A673 (cell line): ENCODE measurements around the gene STUM. TPM values are rescaled to one million over a fixed set of nuclear protein-coding genes. Genes with fewer than 3 reads are reported as not detected.

Source experiments
- BruUV-seq: library from RNA; stranded (reverse); fragments of 400-500 nt; replicated peaks from 2 replicates; lab custom pipeline; 2021; lab: Mats Ljungman, UMichigan
- CTCF ChIA-PET: fragments of 300-600 bp; sonication (Branson Sonifier 250); formaldehyde crosslinking; loops from one replicate; lab custom pipeline; 2022; ENCODE audit warnings: antibody characterized with exemption; lab: Charles Lee
- POLR2A ChIA-PET: fragments of 300-600 bp; sonication (Branson Sonifier 250); formaldehyde crosslinking; loops from one replicate; lab custom pipeline; 2022; ENCODE audit warnings: antibody characterized with exemption; ENCODE audit not compliant: low non-redundant PET; lab: Charles Lee
- DNase-seq: peaks from one replicate; pipeline ENCODE4 v3.0.0-alpha.2; 2015; ENCODE audit warnings: low spot score
- H3K27ac ChIP-seq: fragments of 200-600 bp; sonication (generic); 2 replicates; pipeline ENCODE4 v1.5.1; 2016; ENCODE audit warnings: mixed run types, low read depth, mild to moderate bottlenecking, mixed read lengths, antibody characterized with exemption, low read length; ENCODE audit not compliant: poor library complexity, severe bottlenecking
- H3K27me3 ChIP-seq: fragments of 200-600 bp; sonication (generic); replicated peaks from 2 replicates; pipeline ENCODE4 v1.6.1; 2017; ENCODE audit warnings: mixed run types, low read depth, mild to moderate bottlenecking, mixed read lengths, antibody characterized with exemption, low read length; ENCODE audit not compliant: insufficient read depth, poor library complexity
- H3K36me3 ChIP-seq: fragments of 200-600 bp; sonication (generic); 2 replicates; pipeline ENCODE4 v1.6.1; 2016; ENCODE audit warnings: mixed run types, mild to moderate bottlenecking, mixed read lengths, antibody characterized with exemption, low read length; ENCODE audit not compliant: insufficient read depth, poor library complexity, severe bottlenecking
- H3K4me1 ChIP-seq: fragments of 200-600 bp; sonication (generic); 2 replicates; pipeline ENCODE4 v1.6.1; 2017; ENCODE audit warnings: mixed run types, mild to moderate bottlenecking, mixed read lengths, antibody characterized with exemption, low read length; ENCODE audit not compliant: insufficient read depth, poor library complexity, severe bottlenecking
- H3K4me3 ChIP-seq: fragments of 200-600 bp; sonication (generic); 2 replicates; pipeline ENCODE4 v1.5.1; 2016; ENCODE audit warnings: low read depth, mixed run types, mild to moderate bottlenecking, mixed read lengths, low read length; ENCODE audit not compliant: poor library complexity, severe bottlenecking
- H3K9me3 ChIP-seq: fragments of 200-600 bp; sonication (generic); 2 replicates; pipeline ENCODE4 v1.6.1; 2016; ENCODE audit warnings: mixed run types, low read depth, mild to moderate bottlenecking, mixed read lengths, antibody characterized with exemption, low read length; ENCODE audit not compliant: poor library complexity, severe bottlenecking
- EZH2 ChIP-seq: fragments of 200-600 bp; sonication (generic); IDR thresholded peaks from 2 replicates; pipeline ENCODE4 v1.6.1; 2017; ENCODE audit warnings: borderline replicate concordance, low read depth, mild to moderate bottlenecking, mixed read lengths, antibody characterized with exemption, low read length; ENCODE audit not compliant: poor library complexity, severe bottlenecking
- intact Hi-C: fragments of 100-400 bp; cut with micrococcal nuclease; formaldehyde crosslinking; loops from one replicate; pipeline ENCODE4 v1.10.0; 2022; ENCODE audit not compliant: unreplicated experiment
- total RNA-seq: library from RNA; stranded (reverse); gene quantifications from 2 replicates; pipeline ENCODE4 v1.2.3, GENCODE V29; 2021
- TF ChIP-seq, protein P1 (sequence below): fragments of 300-800, 200-600 bp; sonication (generic); conservative IDR thresholded peaks from 2 replicates; pipeline ENCODE4 v1.5.1; 2017; ENCODE audit warnings: low read depth, mild to moderate bottlenecking, antibody characterized with exemption, low read length, moderate library complexity, mixed read lengths

Gene STUM
- total RNA-seq, 1 experiment from 2014 or later = 0.54 TPM

DNA sequence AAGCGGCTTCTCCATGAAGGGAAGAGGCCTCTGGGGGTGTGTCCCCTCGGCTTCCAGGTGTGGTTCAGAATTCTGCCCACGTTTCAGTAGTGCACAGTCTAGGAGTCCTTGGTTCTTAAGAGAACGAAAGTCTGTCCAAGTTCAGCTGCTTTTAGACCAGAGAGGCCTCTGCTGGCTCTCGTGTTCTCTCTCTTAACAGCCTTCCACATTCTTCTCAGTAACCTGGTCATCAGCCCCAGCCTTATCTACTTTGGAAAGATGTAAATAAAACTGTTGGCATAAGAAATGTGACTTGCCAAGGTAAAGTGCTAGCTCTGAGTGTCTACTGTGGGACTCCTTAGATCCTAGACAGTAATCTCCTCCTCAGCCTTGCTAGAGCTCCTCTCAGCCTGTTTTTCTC, 15.3 kb upstream of the STUM start:
- H3K27ac ChIP-seq = no peak overlapping the region
- H3K9me3 ChIP-seq = no peaks in the 10 kb centered on the region
- ChIA-PET POLR2A (no interaction called here), CTCF (no interaction called here)
- H3K36me3 ChIP-seq = no peaks in the 10 kb centered on the region
- TF ChIP-seq, protein P1, sequence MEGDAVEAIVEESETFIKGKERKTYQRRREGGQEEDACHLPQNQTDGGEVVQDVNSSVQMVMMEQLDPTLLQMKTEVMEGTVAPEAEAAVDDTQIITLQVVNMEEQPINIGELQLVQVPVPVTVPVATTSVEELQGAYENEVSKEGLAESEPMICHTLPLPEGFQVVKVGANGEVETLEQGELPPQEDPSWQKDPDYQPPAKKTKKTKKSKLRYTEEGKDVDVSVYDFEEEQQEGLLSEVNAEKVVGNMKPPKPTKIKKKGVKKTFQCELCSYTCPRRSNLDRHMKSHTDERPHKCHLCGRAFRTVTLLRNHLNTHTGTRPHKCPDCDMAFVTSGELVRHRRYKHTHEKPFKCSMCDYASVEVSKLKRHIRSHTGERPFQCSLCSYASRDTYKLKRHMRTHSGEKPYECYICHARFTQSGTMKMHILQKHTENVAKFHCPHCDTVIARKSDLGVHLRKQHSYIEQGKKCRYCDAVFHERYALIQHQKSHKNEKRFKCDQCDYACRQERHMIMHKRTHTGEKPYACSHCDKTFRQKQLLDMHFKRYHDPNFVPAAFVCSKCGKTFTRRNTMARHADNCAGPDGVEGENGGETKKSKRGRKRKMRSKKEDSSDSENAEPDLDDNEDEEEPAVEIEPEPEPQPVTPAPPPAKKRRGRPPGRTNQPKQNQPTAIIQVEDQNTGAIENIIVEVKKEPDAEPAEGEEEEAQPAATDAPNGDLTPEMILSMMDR = no peak
- TF ChIP-seq EZH2 = no peak
- H3K4me1 ChIP-seq = no peaks in the 10 kb centered on the region
- no peaks in the 10 kb centered on the region for H3K27me3 ChIP-seq
- no peak for DNase-seq
- no peak overlapping the region for H3K4me3 ChIP-seq
- intact Hi-C loops = no loop called here
- no TSS peak for BruUV-seq

DNA sequence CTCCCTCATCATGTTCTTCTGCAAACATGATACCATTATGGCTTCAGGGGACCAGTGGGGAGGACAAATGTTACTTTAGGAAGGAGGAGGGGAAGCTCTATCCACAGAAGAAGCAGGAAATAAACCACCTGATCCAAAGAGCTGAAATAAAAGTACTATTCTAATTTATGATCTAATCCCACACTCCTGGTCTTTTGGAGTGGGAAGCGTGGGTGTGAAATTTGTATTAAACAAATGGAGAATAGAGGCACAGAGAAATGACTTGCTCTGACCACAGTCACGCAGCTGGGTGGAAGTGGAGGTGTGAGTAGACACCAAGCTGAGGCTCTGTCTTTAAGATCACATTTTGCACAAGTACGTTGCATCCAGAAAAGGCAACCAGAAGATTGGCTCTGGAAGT, 14.5 kb upstream of the STUM start:
- intact Hi-C loops = no loop called here
- CTCF ChIA-PET = no interaction called here
- no TSS peak for BruUV-seq

DNA sequence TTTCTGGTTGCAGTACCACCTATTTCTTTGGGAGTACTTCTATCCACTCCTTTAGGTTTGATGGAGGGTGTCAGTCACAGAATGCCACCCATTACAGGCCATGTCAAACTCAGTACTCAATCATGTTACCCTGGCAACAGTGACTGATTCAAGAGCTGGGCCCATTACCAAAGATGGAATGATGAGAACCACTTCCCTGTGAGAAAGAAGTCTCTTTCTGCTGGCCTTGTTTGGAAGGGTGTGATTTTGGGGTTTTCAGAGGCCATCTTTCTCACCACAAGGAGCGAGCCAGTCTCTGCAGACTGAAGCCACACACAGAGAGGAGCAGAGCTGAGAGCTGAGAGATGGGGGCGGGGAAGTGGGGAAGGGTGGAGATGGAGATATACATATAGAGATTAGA, 13.9 kb upstream of the STUM start:
- H3K4me3 ChIP-seq = no peak overlapping the region
- H3K36me3 ChIP-seq = no peaks in the 10 kb centered on the region
- no peaks in the 10 kb centered on the region for H3K9me3 ChIP-seq
- ChIA-PET CTCF (no interaction called here), POLR2A (no interaction called here)
- TF ChIP-seq, protein P1 = no peak
- no peak for TF ChIP-seq EZH2
- H3K4me1 ChIP-seq = no peaks in the 10 kb centered on the region
- H3K27me3 ChIP-seq = no peaks in the 10 kb centered on the region
- no TSS peak for BruUV-seq
- intact Hi-C loops = no loop called here
- no peak overlapping the region for H3K27ac ChIP-seq
- no peak for DNase-seq

More for the DNA sequence above, 14.5 kb upstream of the STUM start:
- Histone ChIP-seq H3K4me3 (no peak overlapping the region), H3K27me3 (no peaks in the 10 kb centered on the region), H3K27ac (no peak overlapping the region), H3K4me1 (no peaks in the 10 kb centered on the region), H3K9me3 (no peaks in the 10 kb centered on the region), H3K36me3 (no peaks in the 10 kb centered on the region)
- DNase-seq = no peak
- no peak for TF ChIP-seq EZH2
- TF ChIP-seq, protein P1 = no peak
- POLR2A ChIA-PET = interaction anchor here (0.5 kb wide), 1 partner anchor 9 kb away, joined by 3 read pairs; no protein-coding TSS in a partner anchor
